Dendritic cell treated with granulocyte-macrophage colony-stimulating factor and Interleukin-4, amounts not matched to agents 40 ng/mL and 50 ng/mL, for 4 days (primary cell): ENCODE data around the gene NFIL3.
"Not testable (repeated sequence)": the region's sequence is repeated elsewhere in the genome, so short reads cannot be mapped to it uniquely, and the experiment has no call there.

Experiments used
- H3K27ac Mint-ChIP-seq: one replicate; pipeline ENCODE4 v1.8.0; 2022; ENCODE audit warnings: mild to moderate bottlenecking, mixed read lengths
- H3K27me3 Mint-ChIP-seq: one replicate; pipeline ENCODE4 v1.8.0; 2022; ENCODE audit warnings: mild to moderate bottlenecking, mixed read lengths
- H3K36me3 Mint-ChIP-seq: one replicate; pipeline ENCODE4 v1.8.0; 2022; ENCODE audit warnings: low read depth, mixed read lengths
- H3K4me1 Mint-ChIP-seq: one replicate; pipeline ENCODE4 v1.8.0; 2022; ENCODE audit warnings: low read depth, mixed read lengths
- H3K4me3 Mint-ChIP-seq: one replicate; pipeline ENCODE4 v1.8.0; 2022; ENCODE audit warnings: mild to moderate bottlenecking, moderate library complexity, mixed read lengths
- H3K9me3 Mint-ChIP-seq: one replicate; pipeline ENCODE4 v1.8.0; 2022; ENCODE audit warnings: mixed read lengths
- intact Hi-C: fragments of 100-400 bp; cut with micrococcal nuclease; formaldehyde crosslinking; loops from one replicate; pipeline ENCODE4 v1.15.0; 2022

NFIL3 gene

GRCh38 chr9:91395106-91395552 is 28.5 kb downstream of the NFIL3 start:
- no peaks in the 10 kb centered on the region for H3K9me3 Mint-ChIP-seq
- H3K4me1 Mint-ChIP-seq: peaks cover 18% of the 10 kb centered on the region
- peaks cover 1% of the 10 kb centered on the region for H3K27me3 Mint-ChIP-seq
- intact Hi-C loops: no loop called here
- no peaks in the 10 kb centered on the region for H3K36me3 Mint-ChIP-seq
- peak overlapping the region; percentile 58 for H3K4me3 Mint-ChIP-seq
- peak overlapping the region; percentile 83 for H3K27ac Mint-ChIP-seq

- Mint-ChIP-seq H3K27ac (no peak overlapping the region), H3K4me1 (peaks cover 18% of the 10 kb centered on the region), H3K9me3 (no peaks in the 10 kb centered on the region), H3K27me3 (peaks cover 1% of the 10 kb centered on the region), H3K36me3 (no peaks in the 10 kb centered on the region), H3K4me3 (no peak overlapping the region)
- intact Hi-C loops: no loop called here
Observed at GRCh38 chr9:91393826-91394225, 29.8 kb downstream of the NFIL3 start.

GRCh38 chr9:91392435-91392834 is 31.2 kb downstream of the NFIL3 start:
- Mint-ChIP-seq H3K27me3 (no peaks in the 10 kb centered on the region), H3K27ac (no peak overlapping the region), H3K9me3 (no peaks in the 10 kb centered on the region), H3K4me1 (peaks cover 18% of the 10 kb centered on the region), H3K4me3 (no peak overlapping the region), H3K36me3 (no peaks in the 10 kb centered on the region)
- intact Hi-C loops: no loop called here

GRCh38 chr9:91391818-91392217 is 31.8 kb downstream of the NFIL3 start:
- Mint-ChIP-seq H3K4me1 (peaks cover 18% of the 10 kb centered on the region), H3K9me3 (no peaks in the 10 kb centered on the region), H3K27ac (no peak overlapping the region), H3K27me3 (no peaks in the 10 kb centered on the region), H3K4me3 (no peak overlapping the region), H3K36me3 (no peaks in the 10 kb centered on the region)
- intact Hi-C loops: no loop called here

- Mint-ChIP-seq H3K27me3 (no peaks in the 10 kb centered on the region), H3K4me3 (no peak overlapping the region), H3K9me3 (no peaks in the 10 kb centered on the region), H3K27ac (no peak overlapping the region), H3K36me3 (no peaks in the 10 kb centered on the region), H3K4me1 (peaks cover 18% of the 10 kb centered on the region)
- intact Hi-C loops: no loop called here
Observed at GRCh38 chr9:91391412-91391811, 32.2 kb downstream of the NFIL3 start.

- H3K9me3 Mint-ChIP-seq, H3K27me3 Mint-ChIP-seq, H3K4me3 Mint-ChIP-seq, H3K27ac Mint-ChIP-seq, intact Hi-C loops, H3K4me1 Mint-ChIP-seq, H3K36me3 Mint-ChIP-seq: not testable (repeated sequence)
Observed at GRCh38 chr9:91389686-91390085, 33.9 kb downstream of the NFIL3 start.

- Mint-ChIP-seq H3K27ac (no peak overlapping the region), H3K36me3 (no peaks in the 10 kb centered on the region), H3K9me3 (no peaks in the 10 kb centered on the region), H3K4me1 (peaks cover 6% of the 10 kb centered on the region), H3K4me3 (no peak overlapping the region), H3K27me3 (no peaks in the 10 kb centered on the region)
- intact Hi-C loops: no loop called here
Observed at GRCh38 chr9:91386765-91387164, 36.9 kb downstream of the NFIL3 start.

GRCh38 chr9:91384954-91385353 is 38.7 kb downstream of the NFIL3 start:
- intact Hi-C loops: no loop called here
- no peak overlapping the region for H3K27ac Mint-ChIP-seq
- no peaks in the 10 kb centered on the region for H3K36me3 Mint-ChIP-seq
- H3K4me3 Mint-ChIP-seq: no peak overlapping the region
- no peaks in the 10 kb centered on the region for H3K27me3 Mint-ChIP-seq
- H3K4me1 Mint-ChIP-seq: peaks cover 6% of the 10 kb centered on the region
- H3K9me3 Mint-ChIP-seq: no peaks in the 10 kb centered on the region

- no peak overlapping the region for H3K27ac Mint-ChIP-seq
- intact Hi-C loops: no loop called here
- H3K9me3 Mint-ChIP-seq: no peaks in the 10 kb centered on the region
- H3K36me3 Mint-ChIP-seq: no peaks in the 10 kb centered on the region
- peaks cover 10% of the 10 kb centered on the region for H3K4me1 Mint-ChIP-seq
- no peak overlapping the region for H3K4me3 Mint-ChIP-seq
- H3K27me3 Mint-ChIP-seq: no peaks in the 10 kb centered on the region
Observed at GRCh38 chr9:91383577-91383976, 40.1 kb downstream of the NFIL3 start.

GRCh38 chr9:91382298-91382697 is 41.3 kb downstream of the NFIL3 start:
- no peak overlapping the region for H3K27ac Mint-ChIP-seq
- intact Hi-C loops: no loop called here
- H3K4me3 Mint-ChIP-seq: no peak overlapping the region
- H3K4me1 Mint-ChIP-seq: peaks cover 10% of the 10 kb centered on the region
- H3K36me3 Mint-ChIP-seq: no peaks in the 10 kb centered on the region
- H3K9me3 Mint-ChIP-seq: peaks cover 6% of the 10 kb centered on the region
- no peaks in the 10 kb centered on the region for H3K27me3 Mint-ChIP-seq

GRCh38 chr9:91379426-91379825 is 44.2 kb downstream of the NFIL3 start:
- H3K9me3 Mint-ChIP-seq: peaks cover 6% of the 10 kb centered on the region
- no peaks in the 10 kb centered on the region for H3K36me3 Mint-ChIP-seq
- no peaks in the 10 kb centered on the region for H3K27me3 Mint-ChIP-seq
- peaks cover 10% of the 10 kb centered on the region for H3K4me1 Mint-ChIP-seq
- intact Hi-C loops: no loop called here
- H3K27ac Mint-ChIP-seq: no peak overlapping the region
- H3K4me3 Mint-ChIP-seq: no peak overlapping the region

- no peak overlapping the region for H3K4me3 Mint-ChIP-seq
- H3K27me3 Mint-ChIP-seq: no peaks in the 10 kb centered on the region
- H3K36me3 Mint-ChIP-seq: no peaks in the 10 kb centered on the region
- peaks cover 10% of the 10 kb centered on the region for H3K4me1 Mint-ChIP-seq
- peaks cover 6% of the 10 kb centered on the region for H3K9me3 Mint-ChIP-seq
- intact Hi-C loops: no loop called here
- no peak overlapping the region for H3K27ac Mint-ChIP-seq
Observed at GRCh38 chr9:91378695-91379127, 44.9 kb downstream of the NFIL3 start.

- H3K9me3 Mint-ChIP-seq, H3K4me3 Mint-ChIP-seq, H3K36me3 Mint-ChIP-seq, H3K27me3 Mint-ChIP-seq, H3K27ac Mint-ChIP-seq, intact Hi-C loops: not testable (repeated sequence)
- peaks cover 10% of the 10 kb centered on the region for H3K4me1 Mint-ChIP-seq
Observed at GRCh38 chr9:91378054-91378453, 45.6 kb downstream of the NFIL3 start.

- H3K4me3 Mint-ChIP-seq: no peak overlapping the region
- H3K27me3 Mint-ChIP-seq: no peaks in the 10 kb centered on the region
- intact Hi-C loops: no loop called here
- H3K4me1 Mint-ChIP-seq: peaks cover 9% of the 10 kb centered on the region
- no peaks in the 10 kb centered on the region for H3K36me3 Mint-ChIP-seq
- H3K27ac Mint-ChIP-seq: no peak overlapping the region
- H3K9me3 Mint-ChIP-seq: peaks cover 6% of the 10 kb centered on the region
Observed at GRCh38 chr9:91376239-91376638, 47.4 kb downstream of the NFIL3 start.

GRCh38 chr9:91374939-91375338 is 48.7 kb downstream of the NFIL3 start:
- Mint-ChIP-seq H3K9me3 (peaks cover 6% of the 10 kb centered on the region), H3K27me3 (no peaks in the 10 kb centered on the region), H3K36me3 (no peaks in the 10 kb centered on the region), H3K4me1 (peaks cover 9% of the 10 kb centered on the region), H3K4me3 (no peak overlapping the region), H3K27ac (no peak overlapping the region)
- intact Hi-C loops: no loop called here
